CD14-positive monocyte (primary cell): ENCODE data around the gene TMEM134. TPM values are rescaled to one million over a fixed set of nuclear protein-coding genes. Genes with fewer than 3 reads are reported as not detected.

Source experiments
- DNase-seq, 3 donors: peaks; one replicate each; pipeline ENCODE4 v3.0.0-alpha.2; 2011 to 2022
- H2AFZ ChIP-seq: 2 replicates; pipeline ENCODE4 v1.6.0; 2012; ENCODE audit warnings: mild to moderate bottlenecking, low read depth, low read length, inconsistent platforms; ENCODE audit not compliant: insufficient read depth, poor library complexity, severe bottlenecking
- H3K27ac ChIP-seq, 2 donors: 1 replicate in 1 of 2; 2 replicates in 1 of 2; pipeline ENCODE4 v1.5.1; 2012 to 2013; ENCODE audit warnings: low read length in 2 of 2, control low read depth in 1 of 2, inconsistent platforms in 1 of 2, low read depth in 1 of 2, mild to moderate bottlenecking in 1 of 2
- H3K27me3 ChIP-seq, 2 donors: one replicate each; pipeline versions ENCODE4 v1.6.0 to v1.6.1; 2011 to 2013; ENCODE audit warnings: low read length in 2 of 2; ENCODE audit not compliant: control insufficient read depth in 2 of 2, insufficient read depth in 2 of 2
- H3K36me3 ChIP-seq, 2 donors: replicated peaks in 1 of 2; 1 replicate in 1 of 2; 2 replicates in 1 of 2; pipeline versions ENCODE4 v1.5.1 to v1.6.1; 2012 to 2013; ENCODE audit warnings: low read length in 2 of 2, control low read depth in 1 of 2, inconsistent platforms in 1 of 2, mild to moderate bottlenecking in 1 of 2; ENCODE audit not compliant: insufficient read depth in 2 of 2, control insufficient read depth in 1 of 2
- H3K4me1 ChIP-seq, 2 donors: 1 replicate in 1 of 2; 2 replicates in 1 of 2; pipeline versions ENCODE4 v1.5.1 to v1.6.1; 2012 to 2013; ENCODE audit warnings: low read length in 2 of 2, control low read depth in 1 of 2, inconsistent platforms in 1 of 2, mild to moderate bottlenecking in 1 of 2, moderate library complexity in 1 of 2; ENCODE audit not compliant: insufficient read depth in 2 of 2, control insufficient read depth in 1 of 2
- H3K4me2 ChIP-seq: replicated peaks from 2 replicates; pipeline ENCODE3; 2012; ENCODE audit warnings: low read length, moderate library complexity, mild to moderate bottlenecking; ENCODE audit not compliant: poor library complexity, severe bottlenecking; ENCODE audit errors: extremely low read depth
- H3K4me3 ChIP-seq, 3 experiments: fragments of 200-600 bp in 1 of 3; sonication (generic) in 1 of 3; replicated peaks in 1 of 3; 1 replicate in 2 of 3; 2 replicates in 1 of 3; pipeline ENCODE4 v1.5.1; 2011 to 2013; ENCODE audit warnings: low read length in 3 of 3, mild to moderate bottlenecking in 3 of 3, control low read depth in 2 of 3, low read depth in 2 of 3, inconsistent platforms in 1 of 3, moderate library complexity in 1 of 3
- H3K79me2 ChIP-seq: 2 replicates; pipeline ENCODE4 v1.6.0; 2012; ENCODE audit warnings: mild to moderate bottlenecking, control low read depth, inconsistent platforms, low read length, moderate library complexity; ENCODE audit not compliant: insufficient read depth
- H3K9ac ChIP-seq: 2 replicates; pipeline ENCODE4 v1.6.0; 2017; ENCODE audit warnings: low read length, mild to moderate bottlenecking; ENCODE audit not compliant: insufficient read depth, poor library complexity, severe bottlenecking
- H3K9me3 ChIP-seq, 2 donors: replicated peaks in 1 of 2; 1 replicate in 1 of 2; 2 replicates in 1 of 2; pipeline versions ENCODE4 v1.5.1 to v1.6.1; 2012 to 2013; ENCODE audit warnings: low read length in 2 of 2, control low read depth in 1 of 2; ENCODE audit not compliant: control insufficient read depth in 1 of 2, insufficient read depth in 1 of 2
- H4K20me1 ChIP-seq: 2 replicates; pipeline ENCODE4 v1.6.0; 2012; ENCODE audit warnings: mild to moderate bottlenecking, low read length, control low read depth, moderate library complexity; ENCODE audit not compliant: insufficient read depth
- H3K27ac Mint-ChIP-seq, 7 donors: one replicate each; pipeline ENCODE4 v1.8.0; 2020; ENCODE audit warnings: mild to moderate bottlenecking in 7 of 7, mixed read lengths in 7 of 7, moderate library complexity in 6 of 7, inconsistent platforms in 2 of 7
- H3K27me3 Mint-ChIP-seq, 3 donors: one replicate each; pipeline ENCODE4 v1.8.0; 2021 to 2022; ENCODE audit warnings: low read depth in 3 of 3, mild to moderate bottlenecking in 3 of 3, mixed read lengths in 3 of 3, moderate library complexity in 3 of 3, inconsistent platforms in 1 of 3
- H3K36me3 Mint-ChIP-seq, 2 donors: one replicate each; pipeline ENCODE4 v1.8.0; 2020; ENCODE audit warnings: mixed read lengths in 2 of 2, inconsistent platforms in 1 of 2, mild to moderate bottlenecking in 1 of 2
- H3K4me1 Mint-ChIP-seq: one replicate; pipeline ENCODE4 v1.8.0; 2020; ENCODE audit warnings: mild to moderate bottlenecking, mixed read lengths
- H3K4me3 Mint-ChIP-seq, 2 donors: one replicate each; pipeline ENCODE4 v1.8.0; 2020; ENCODE audit warnings: mild to moderate bottlenecking in 2 of 2, mixed read lengths in 2 of 2, moderate library complexity in 1 of 2
- H3K9me3 Mint-ChIP-seq, 7 donors: one replicate each; pipeline ENCODE4 v1.8.0; 2020 to 2022; ENCODE audit warnings: mixed read lengths in 7 of 7, mild to moderate bottlenecking in 6 of 7, moderate library complexity in 6 of 7, inconsistent platforms in 2 of 7
- WGBS: methylation state at CpG from one replicate; pipeline ENCODE4 v1.1.5; 2013; ENCODE audit warnings: missing lambda C conversion rate; ENCODE audit not compliant: insufficient coverage; 5-methylcytosine and 5-hydroxymethylcytosine counted together
- intact Hi-C, 2 donors: fragments of 100-400 bp; cut with micrococcal nuclease; formaldehyde crosslinking; loops; one replicate each; pipeline versions ENCODE4 v1.15.0 to v1.15.1; 2023
- polyA plus RNA-seq, 3 donors: library from polyadenylated mRNA; depleted of rRNA in 1 of 3; unstranded in 2 of 3; stranded (reverse) in 1 of 3; fragments of 300-500 nt in 2 of 3; fragments of >200 nt in 1 of 3; fragmentation: Illumina TruSeq in 2 of 3; gene quantifications; 1 replicate in 2 of 3; 2 replicates in 1 of 3; pipeline ENCODE4 v1.2.3, GENCODE V29; 2012 to 2021
- TF ChIP-seq, protein P1 (sequence below): fragments of 200-600 bp; IDR thresholded peaks from one replicate; pipeline ENCODE4 v1.8.0; 2022; ENCODE audit warnings: antibody characterized with exemption, mild to moderate bottlenecking

Gene TMEM134
- polyA plus RNA-seq, 3 donors, result 67.4 to 104 (median 76.8) TPM

DNA sequence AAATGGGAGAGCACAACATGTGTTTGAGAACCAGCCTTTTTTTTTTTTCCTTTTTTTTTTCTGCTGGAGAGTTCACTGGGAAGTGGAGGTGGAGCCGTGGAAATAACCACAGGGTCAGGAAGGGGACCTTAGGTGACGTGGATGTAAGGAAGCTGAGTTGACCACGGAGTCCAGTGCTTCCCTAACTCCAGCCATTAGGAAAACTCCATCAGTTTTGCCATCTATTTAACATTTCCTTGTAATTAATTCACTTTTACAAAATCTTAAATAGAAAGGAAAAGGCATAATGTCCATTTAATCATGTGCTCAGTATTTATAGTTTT is 40.9 kb upstream of the TMEM134 start:
- peak overlapping the region in 1 of 7 donors; percentile 11 for H3K27ac Mint-ChIP-seq
- H3K27me3 Mint-ChIP-seq, result peaks cover 11 to 21% (median 11%) of the 10 kb centered on the region in 3 donors
- Histone ChIP-seq H3K27me3 (peaks cover 0 to 15% of the 10 kb centered on the region in 2 donors), H3K9me3 (no peaks in the 10 kb centered on the region), H3K79me2 (peaks cover 15% of the 10 kb centered on the region), H3K4me1 (peaks cover 33 to 36% of the 10 kb centered on the region in 2 donors), H3K36me3 (no peaks in the 10 kb centered on the region), H3K27ac (no peak overlapping the region), H3K4me2 (no peak overlapping the region), H4K20me1 (peaks cover 15% of the 10 kb centered on the region), H2AFZ (no peak overlapping the region), H3K9ac (no peak overlapping the region), H3K4me3 (no peak overlapping the region)
- TF ChIP-seq, protein P1, sequence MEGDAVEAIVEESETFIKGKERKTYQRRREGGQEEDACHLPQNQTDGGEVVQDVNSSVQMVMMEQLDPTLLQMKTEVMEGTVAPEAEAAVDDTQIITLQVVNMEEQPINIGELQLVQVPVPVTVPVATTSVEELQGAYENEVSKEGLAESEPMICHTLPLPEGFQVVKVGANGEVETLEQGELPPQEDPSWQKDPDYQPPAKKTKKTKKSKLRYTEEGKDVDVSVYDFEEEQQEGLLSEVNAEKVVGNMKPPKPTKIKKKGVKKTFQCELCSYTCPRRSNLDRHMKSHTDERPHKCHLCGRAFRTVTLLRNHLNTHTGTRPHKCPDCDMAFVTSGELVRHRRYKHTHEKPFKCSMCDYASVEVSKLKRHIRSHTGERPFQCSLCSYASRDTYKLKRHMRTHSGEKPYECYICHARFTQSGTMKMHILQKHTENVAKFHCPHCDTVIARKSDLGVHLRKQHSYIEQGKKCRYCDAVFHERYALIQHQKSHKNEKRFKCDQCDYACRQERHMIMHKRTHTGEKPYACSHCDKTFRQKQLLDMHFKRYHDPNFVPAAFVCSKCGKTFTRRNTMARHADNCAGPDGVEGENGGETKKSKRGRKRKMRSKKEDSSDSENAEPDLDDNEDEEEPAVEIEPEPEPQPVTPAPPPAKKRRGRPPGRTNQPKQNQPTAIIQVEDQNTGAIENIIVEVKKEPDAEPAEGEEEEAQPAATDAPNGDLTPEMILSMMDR, result no peak
- no peak overlapping the region for H3K4me3 Mint-ChIP-seq
- no peak for DNase-seq
- intact Hi-C loops, result no loop called here
- peaks cover 22% of the 10 kb centered on the region for H3K4me1 Mint-ChIP-seq
- WGBS, result no CpG with 5 or more reads among the region's 3 CpGs
- H3K9me3 Mint-ChIP-seq, result no peaks in the 10 kb centered on the region
- peaks cover 3 to 12% of the 10 kb centered on the region in 2 donors for H3K36me3 Mint-ChIP-seq

DNA sequence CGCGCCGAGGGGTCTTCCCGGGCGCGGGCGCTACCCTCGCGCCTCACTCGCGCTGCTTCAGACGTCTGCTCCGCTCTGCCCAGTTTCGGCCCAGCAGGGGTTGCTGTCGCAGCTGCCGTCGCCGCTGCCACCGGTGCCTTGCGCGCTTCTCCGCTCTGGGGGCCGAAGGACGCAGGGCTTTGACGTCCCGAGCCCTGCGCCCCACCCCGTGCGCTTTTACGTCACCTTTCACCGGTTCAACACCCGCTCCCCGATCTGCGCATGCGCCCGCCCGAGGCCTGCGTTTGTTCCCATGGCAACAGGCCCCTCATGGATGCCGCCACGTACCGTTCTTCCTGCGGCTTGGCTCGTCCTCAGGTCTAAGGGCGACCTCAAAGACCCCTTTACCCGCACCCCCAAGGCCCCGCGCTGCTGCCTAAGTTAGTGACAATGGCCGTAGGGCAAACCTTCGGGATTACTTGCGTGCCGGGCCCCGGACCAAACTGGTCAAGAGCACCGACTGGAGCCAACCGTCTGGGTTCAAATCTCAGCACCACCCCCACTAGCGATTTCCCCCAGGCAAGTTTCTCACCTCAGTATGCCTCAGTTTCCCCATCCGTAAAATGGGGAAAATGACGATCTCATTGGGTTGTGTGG is 39.6 kb upstream of the TMEM134 start:
- H3K9me3 ChIP-seq, result no peaks in the 10 kb centered on the region
- H3K9ac ChIP-seq, result peak overlapping the region; percentile 95
- under 1% methylated on average over 53 of the region's 57 CpGs for WGBS
- H3K36me3 Mint-ChIP-seq, result peaks cover 4 to 14% of the 10 kb centered on the region in 2 donors
- TF ChIP-seq, protein P1, result no peak
- peak; percentile 95 to 96 (median 96) for DNase-seq
- peak overlapping the region; percentile 88 to 98 (median 94) for H3K27ac Mint-ChIP-seq
- peak overlapping the region; percentile 97 for H3K4me2 ChIP-seq
- peak overlapping the region; percentile 49 to 83 (median 58) for H3K4me3 ChIP-seq
- H3K27me3 ChIP-seq, result peaks cover 0 to 13% of the 10 kb centered on the region in 2 donors
- H3K36me3 ChIP-seq, result no peaks in the 10 kb centered on the region
- H3K9me3 Mint-ChIP-seq, result no peaks in the 10 kb centered on the region
- H3K27ac ChIP-seq, result peak overlapping the region; percentile 82 to 93
- H3K4me3 Mint-ChIP-seq, result peak overlapping the region; percentile 78 to 84
- intact Hi-C loops, result loop anchor here (5.0 to 10.0 kb wide), 3 partner anchors 81 to 234 kb away; partner anchors contain the start of genes POLD4 (in 1 of the 2) and RPS6KB2 (in 1 of the 2)
- H4K20me1 ChIP-seq, result peaks cover 26% of the 10 kb centered on the region
- H3K79me2 ChIP-seq, result peaks cover 27% of the 10 kb centered on the region
- peaks cover 5 to 21% (median 11%) of the 10 kb centered on the region in 3 donors for H3K27me3 Mint-ChIP-seq
- H3K4me1 Mint-ChIP-seq, result peaks cover 24% of the 10 kb centered on the region
- H2AFZ ChIP-seq, result peak overlapping the region; percentile 86
- H3K4me1 ChIP-seq, result peaks cover 40 to 47% of the 10 kb centered on the region in 2 donors
